Measurements from ENCODE around the gene OR52N5.

Gene OR52N5

DNA sequence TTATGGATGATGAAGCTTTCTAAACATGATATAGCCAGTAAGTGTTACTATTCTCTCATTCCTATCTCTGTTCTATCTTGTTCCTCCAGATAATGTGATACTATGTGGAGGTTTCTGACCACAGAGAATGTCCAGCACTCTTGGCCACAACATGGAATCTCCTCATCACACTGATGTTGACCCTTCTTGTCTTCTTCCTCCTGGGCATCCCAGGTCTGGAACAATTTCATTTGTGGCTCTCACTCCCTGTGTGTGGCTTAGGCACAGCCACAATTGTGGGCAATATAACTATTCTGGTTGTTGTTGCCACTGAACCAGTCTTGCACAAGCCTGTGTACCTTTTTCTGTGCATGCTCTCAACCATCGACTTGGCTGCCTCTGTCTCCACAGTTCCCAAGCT, 56.8 kb downstream of the OR52N5 start:
- no peak for DNase-seq (ENCODE audit: low read depth in 2 of 3, low spot score in 1 of 3)
